HG02981 (cell line): ENCODE results near the gene CIB4.

Experiments used
- ATAC-seq: cut with Tn5 transposase; IDR thresholded peaks from one replicate; pipeline ENCODE4 v1.9.1; 2021; ENCODE audit warnings: mild to moderate bottlenecking, moderate library complexity; ENCODE audit not compliant: unreplicated experiment

Gene CIB4

GRCh38 chr2:26555246-26556133, 85.7 kb downstream of the CIB4 start:
- ATAC-seq, result no peak

- no peak for ATAC-seq
Measured at GRCh38 chr2:26552641-26553374, 88.4 kb downstream of the CIB4 start.

GRCh38 chr2:26550276-26551015, 90.7 kb downstream of the CIB4 start:
- ATAC-seq, result no peak

GRCh38 chr2:26542676-26543505, 98.3 kb downstream of the CIB4 start:
- no peak for ATAC-seq

- no peak for ATAC-seq
Measured at GRCh38 chr2:26542194-26542455, 99.0 kb downstream of the CIB4 start.

- no peak for ATAC-seq
Measured at GRCh38 chr2:26541401-26542193, 99.6 kb downstream of the CIB4 start.

- no peak for ATAC-seq
Measured at GRCh38 chr2:26540961-26541360, 100.2 kb downstream of the CIB4 start.

- no peak for ATAC-seq
Measured at GRCh38 chr2:26540306-26540705, 100.9 kb downstream of the CIB4 start.

GRCh38 chr2:26537826-26538475, 103.2 kb downstream of the CIB4 start:
- no peak for ATAC-seq

- ATAC-seq, result no peak
Measured at GRCh38 chr2:26537069-26537825, 103.9 kb downstream of the CIB4 start.

- ATAC-seq, result no peak
Measured at GRCh38 chr2:26536371-26537068, 104.6 kb downstream of the CIB4 start.

- no peak for ATAC-seq
Measured at GRCh38 chr2:26535663-26536275, 105.4 kb downstream of the CIB4 start.

GRCh38 chr2:26534865-26535662, 106.1 kb downstream of the CIB4 start:
- no peak for ATAC-seq

GRCh38 chr2:26534098-26534864, 106.9 kb downstream of the CIB4 start:
- ATAC-seq, result no peak

- ATAC-seq, result no peak
Measured at GRCh38 chr2:26533661-26534060, 107.5 kb downstream of the CIB4 start.
